Measurements from ENCODE around the gene SBF2.
"Not testable (repeated sequence)": the region's sequence is repeated elsewhere in the genome, so short reads cannot be mapped to it uniquely, and the experiment has no call there.

Gene SBF2

GRCh38 chr11:10048350-10048749 lies 245.7 kb downstream of the SBF2 start:
- DNase-seq = no peak

GRCh38 chr11:10044618-10045017 lies 249.4 kb downstream of the SBF2 start:
- no peak for DNase-seq

- no peak for DNase-seq
These were observed 251.3 kb downstream of the SBF2 start for GRCh38 chr11:10042699-10043098.

DNA sequence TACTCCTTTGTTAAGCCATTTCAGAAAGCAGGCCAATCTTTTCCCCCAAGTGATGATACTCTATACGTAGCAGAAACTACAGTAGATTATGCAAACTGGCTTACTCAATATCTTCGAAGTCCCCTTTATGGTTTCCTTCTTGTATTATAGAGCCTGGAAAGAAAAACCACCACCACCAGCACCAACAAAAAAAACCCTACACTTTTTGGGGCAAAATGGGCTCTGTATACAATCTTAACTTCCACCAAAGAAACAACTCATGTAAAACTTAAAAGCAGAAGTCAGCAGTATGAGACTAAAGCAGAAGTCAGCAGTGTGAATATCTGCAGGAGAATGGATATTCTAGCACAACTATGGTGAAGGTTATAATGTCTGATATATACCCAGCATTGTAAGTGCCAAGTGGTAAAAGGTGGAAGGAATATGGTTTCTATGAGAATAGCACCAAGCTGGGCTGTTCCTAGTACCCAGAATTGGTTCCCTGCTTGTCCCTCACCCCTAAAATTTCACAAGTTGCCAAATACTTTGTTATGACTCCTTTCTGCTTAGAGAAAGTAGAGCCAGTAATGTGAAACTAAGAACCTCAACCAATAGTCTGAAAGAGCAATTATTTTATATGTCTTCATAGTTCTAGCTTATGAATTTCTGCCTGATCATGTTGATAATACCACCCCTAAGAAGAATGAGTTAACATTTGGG lies 252.1 kb downstream of the SBF2 start:
- no peak for DNase-seq

DNA sequence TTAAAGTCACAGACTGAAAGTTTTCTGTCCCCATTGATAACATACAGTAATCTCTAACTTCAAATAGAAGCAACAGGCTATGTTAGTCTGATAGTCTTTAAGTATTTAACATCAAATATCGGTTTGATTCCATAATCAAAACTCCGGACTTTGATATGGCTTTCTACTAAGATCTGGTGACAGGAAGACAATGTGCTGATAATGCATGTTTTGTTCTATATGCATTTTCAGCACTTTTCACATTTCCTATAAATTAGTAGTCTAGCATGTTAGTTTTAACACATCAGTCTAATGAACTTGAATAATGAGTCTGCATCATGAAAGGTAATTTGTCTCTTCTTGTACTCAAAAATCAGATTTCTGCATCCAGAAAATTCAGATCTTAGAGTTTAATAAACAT lies 252.7 kb downstream of the SBF2 start:
- no peak for DNase-seq

GRCh38 chr11:10038521-10039302 lies 255.3 kb downstream of the SBF2 start:
- no peak for DNase-seq

DNA sequence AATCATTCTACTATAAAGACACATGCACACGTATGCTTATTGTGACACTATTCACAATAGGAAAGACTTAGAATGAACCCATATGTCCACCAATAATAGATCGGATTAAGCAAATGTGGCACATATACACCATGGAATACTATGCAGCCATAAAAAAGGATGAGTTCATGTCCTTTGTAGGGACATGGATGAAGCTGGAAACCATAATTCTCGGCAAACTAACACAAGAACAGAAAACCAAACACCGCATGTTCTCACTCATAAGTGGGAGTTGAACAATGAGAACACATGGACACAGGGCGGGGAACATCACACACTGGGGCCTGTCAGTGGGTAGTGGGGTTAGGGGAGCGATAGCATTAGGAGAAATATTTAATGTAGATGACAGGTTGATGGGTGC lies 258.1 kb downstream of the SBF2 start:
- not testable (repeated sequence) for DNase-seq

DNA sequence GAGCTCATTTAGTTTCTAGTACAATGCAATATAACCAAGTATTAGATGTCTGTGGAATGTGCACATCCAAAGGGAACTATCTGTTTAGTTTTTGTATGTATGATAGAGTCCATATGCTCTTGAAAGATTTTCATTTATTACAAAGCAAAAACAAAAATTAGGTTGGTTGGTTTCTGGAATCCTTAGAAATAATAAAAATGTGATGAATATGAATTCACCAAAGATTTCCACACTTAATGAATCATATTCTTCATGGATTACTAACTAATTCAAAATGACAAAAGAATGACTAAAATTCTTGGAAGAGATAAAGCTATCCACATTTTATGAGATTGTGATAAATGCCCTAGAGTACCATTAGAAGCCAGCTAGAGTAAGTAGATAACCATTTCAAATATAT lies 261.1 kb downstream of the SBF2 start:
- no peak for DNase-seq

DNA sequence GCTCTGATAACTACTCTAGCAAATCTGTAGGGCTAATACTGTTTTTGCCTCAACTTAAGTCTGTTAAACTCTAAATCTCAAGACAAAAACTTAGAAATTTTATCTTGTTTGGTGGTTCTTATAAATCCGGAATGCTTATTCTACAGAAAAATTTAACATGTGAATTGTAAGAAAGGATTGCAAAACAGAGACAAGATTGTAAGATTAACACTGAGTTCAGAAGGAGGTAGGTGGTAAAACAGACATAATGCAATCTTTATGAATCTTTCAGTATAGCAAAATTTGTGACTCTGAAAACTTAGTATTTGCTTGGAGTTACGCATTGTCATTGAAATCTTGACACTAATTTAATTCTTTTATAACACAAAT lies 263.9 kb downstream of the SBF2 start:
- DNase-seq = no peak

- DNase-seq = no peak
These were observed 264.5 kb downstream of the SBF2 start for GRCh38 chr11:10029386-10030121.

GRCh38 chr11:10026514-10026913 lies 267.5 kb downstream of the SBF2 start:
- no peak for DNase-seq

GRCh38 chr11:10023212-10023611 lies 270.8 kb downstream of the SBF2 start:
- no peak for DNase-seq

GRCh38 chr11:10022764-10023163 lies 271.3 kb downstream of the SBF2 start:
- DNase-seq = no peak

DNA sequence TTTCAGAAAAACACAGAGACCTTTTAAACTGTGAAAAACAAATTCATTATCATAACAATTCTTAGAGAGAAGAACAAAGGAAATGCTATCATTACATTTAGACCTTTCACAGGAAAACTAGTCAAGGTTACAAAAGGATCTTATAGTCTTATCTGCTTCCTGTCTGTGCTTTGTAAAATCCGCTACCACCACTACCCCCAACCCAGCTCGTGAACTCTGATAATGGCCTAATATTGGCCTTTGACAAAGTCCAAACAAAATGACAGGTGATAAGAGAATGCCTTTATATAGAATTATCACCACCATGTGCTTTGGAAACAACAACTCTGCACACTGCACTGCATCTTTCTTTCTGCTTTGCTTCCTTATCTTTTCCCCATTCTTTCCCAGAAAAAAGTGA lies 272.5 kb downstream of the SBF2 start:
- DNase-seq = peak; percentile 11

GRCh38 chr11:10019906-10020682 lies 273.9 kb downstream of the SBF2 start:
- DNase-seq = no peak

GRCh38 chr11:10017911-10018310 lies 276.1 kb downstream of the SBF2 start:
- no peak for DNase-seq

GRCh38 chr11:10017050-10017449 lies 277.0 kb downstream of the SBF2 start:
- DNase-seq = no peak

DNA sequence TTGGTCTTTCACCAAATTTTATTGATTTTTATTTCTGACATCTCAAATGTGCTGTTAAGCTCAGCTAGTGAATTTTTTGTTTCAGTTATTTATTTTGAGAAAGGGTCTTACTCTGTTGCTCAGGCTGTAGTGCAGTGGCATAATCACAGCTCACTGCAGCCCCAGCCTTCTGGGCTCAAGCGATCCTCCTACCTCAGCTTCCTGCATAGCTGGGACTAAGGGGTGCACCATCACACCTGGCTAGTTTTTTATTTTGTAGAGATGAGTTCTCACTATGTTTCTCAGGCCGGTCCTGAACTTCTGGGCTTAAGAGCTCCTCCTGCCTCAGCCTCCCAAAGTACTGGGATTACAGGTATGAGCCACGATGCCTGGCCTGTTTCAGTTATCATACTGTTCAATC lies 282.0 kb downstream of the SBF2 start:
- no peak for DNase-seq

DNA sequence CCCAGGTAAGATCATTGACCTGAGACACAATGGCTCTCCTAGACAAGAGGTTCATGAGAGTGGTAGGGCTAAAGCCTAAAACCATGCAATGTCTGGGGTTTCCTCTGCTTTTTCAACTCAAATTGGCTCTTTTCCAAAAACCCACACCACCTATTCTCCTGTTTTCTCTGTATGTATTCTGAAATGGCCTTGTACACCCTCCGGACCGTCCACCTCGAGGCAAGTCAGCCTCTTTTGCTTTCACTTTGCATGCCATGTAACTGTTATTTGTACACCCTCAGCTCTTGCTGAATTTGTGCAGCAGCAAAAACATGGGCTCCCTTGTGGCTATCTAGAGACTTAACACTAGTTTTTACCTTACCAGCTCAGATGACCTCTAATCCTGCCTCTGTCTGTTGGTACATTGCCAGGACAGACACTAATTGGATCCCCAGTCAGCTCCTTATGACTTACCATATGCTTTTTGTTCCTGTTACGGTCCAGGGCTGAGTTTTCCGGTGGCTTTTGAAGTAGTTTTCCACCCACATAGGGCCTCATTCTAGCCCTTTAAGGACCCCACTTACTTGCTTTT lies 288.0 kb downstream of the SBF2 start:
- DNase-seq = no peak

- no peak for DNase-seq
These were observed 289.4 kb downstream of the SBF2 start for GRCh38 chr11:10004526-10005113.

DNA sequence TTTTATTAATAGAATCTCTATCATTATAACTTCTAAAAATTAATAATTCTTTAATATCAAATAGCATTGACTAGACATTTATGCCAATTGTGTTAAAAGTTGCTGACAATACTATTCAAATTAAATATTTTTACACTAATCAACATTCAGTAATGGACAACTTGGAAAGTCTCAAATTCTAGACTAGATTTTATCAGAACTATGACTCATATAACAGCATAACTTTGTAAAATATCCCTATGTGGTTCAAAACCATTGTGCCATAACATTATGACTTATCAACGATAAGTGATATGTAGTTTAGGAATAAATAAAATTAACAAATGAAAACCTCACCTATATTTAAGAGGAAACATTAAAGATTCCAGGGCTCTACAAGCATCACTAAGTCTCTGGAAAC lies 291.8 kb downstream of the SBF2 start:
- no peak for DNase-seq

DNA sequence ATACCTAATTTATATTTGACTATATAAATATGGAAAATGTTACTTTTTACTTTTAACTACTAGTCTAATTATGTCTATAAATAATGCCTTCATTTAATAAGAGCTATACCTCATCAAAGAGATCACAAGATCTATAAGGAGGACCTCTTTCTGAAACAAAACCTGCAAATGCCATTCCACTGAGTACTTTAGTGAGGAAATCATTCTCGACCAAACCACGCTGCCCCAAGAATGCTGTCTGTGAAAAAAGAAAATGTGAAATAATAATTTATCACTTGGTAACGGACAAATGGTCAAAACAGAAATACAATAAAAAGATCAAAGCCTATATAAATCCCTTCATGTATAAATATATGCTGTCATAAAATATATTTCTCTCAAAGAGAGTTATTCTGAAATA lies 301.7 kb downstream of the SBF2 start:
- DNase-seq = no peak
